ENCODE data around the gene PSAT1.

The PSAT1 gene

DNA sequence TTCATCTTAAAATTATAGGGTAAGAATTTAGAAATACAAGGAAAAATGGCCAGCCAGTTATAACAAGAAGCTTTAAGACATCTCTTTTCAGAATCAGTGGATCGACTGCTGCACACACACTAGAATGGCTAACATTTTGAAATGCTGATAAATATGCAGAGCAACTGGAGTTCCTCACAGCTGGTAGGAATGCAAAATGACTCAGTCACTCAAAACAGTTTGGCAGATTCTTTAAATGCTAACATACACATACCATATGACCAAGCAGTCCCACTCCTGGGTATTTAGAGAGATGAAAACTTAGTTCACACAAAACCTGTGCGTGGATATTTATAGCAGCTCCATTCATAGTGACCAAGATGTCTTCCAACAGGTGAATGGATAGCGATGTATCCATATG lies 23.2 kb upstream of the PSAT1 start:
- Histone ChIP-seq H3K4me3 (ENCODE audit: low read depth in 1 of 2, low read length in 2 of 2) (no peak overlapping the region), H3K4me2 (ENCODE audit: insufficient read depth, low read length) (no peak overlapping the region), H3K79me2 (ENCODE audit: insufficient read depth, low read length) (no peaks in the 10 kb centered on the region), H3K27ac (ENCODE audit: low read length) (no peak overlapping the region), H3K27me3 (ENCODE audit: insufficient read depth, low read length, poor library complexity) (no peaks in the 10 kb centered on the region), H3K36me3 (ENCODE audit: insufficient read depth, low read length) (peaks cover 35% of the 10 kb centered on the region), H3K9ac (ENCODE audit: low read depth, low read length) (no peak overlapping the region), H3K9me3 (ENCODE audit: insufficient read depth, low read length, severe bottlenecking) (no peaks in the 10 kb centered on the region), H3K4me1 (ENCODE audit: insufficient read depth, low read length) (no peaks in the 10 kb centered on the region), H4K20me1 (ENCODE audit: insufficient read depth, low read length) (no peaks in the 10 kb centered on the region), H2AFZ (ENCODE audit: low read depth, low read length) (no peak overlapping the region)
- no peak for ATAC-seq (ENCODE audit: insufficient read depth, low read depth)
- no peak for DNase-seq
- TF ChIP-seq, protein P1, sequence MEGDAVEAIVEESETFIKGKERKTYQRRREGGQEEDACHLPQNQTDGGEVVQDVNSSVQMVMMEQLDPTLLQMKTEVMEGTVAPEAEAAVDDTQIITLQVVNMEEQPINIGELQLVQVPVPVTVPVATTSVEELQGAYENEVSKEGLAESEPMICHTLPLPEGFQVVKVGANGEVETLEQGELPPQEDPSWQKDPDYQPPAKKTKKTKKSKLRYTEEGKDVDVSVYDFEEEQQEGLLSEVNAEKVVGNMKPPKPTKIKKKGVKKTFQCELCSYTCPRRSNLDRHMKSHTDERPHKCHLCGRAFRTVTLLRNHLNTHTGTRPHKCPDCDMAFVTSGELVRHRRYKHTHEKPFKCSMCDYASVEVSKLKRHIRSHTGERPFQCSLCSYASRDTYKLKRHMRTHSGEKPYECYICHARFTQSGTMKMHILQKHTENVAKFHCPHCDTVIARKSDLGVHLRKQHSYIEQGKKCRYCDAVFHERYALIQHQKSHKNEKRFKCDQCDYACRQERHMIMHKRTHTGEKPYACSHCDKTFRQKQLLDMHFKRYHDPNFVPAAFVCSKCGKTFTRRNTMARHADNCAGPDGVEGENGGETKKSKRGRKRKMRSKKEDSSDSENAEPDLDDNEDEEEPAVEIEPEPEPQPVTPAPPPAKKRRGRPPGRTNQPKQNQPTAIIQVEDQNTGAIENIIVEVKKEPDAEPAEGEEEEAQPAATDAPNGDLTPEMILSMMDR (IDR thresholded peaks at IDR 0.05; ENCODE audit: borderline replicate concordance, extremely low read depth, low read length, poor library complexity, severe bottlenecking) = no peak
- no peak for TF ChIP-seq EZH2 (IDR thresholded peaks at IDR 0.05; ENCODE audit: borderline replicate concordance, low read depth, low read length, severe bottlenecking)

DNA sequence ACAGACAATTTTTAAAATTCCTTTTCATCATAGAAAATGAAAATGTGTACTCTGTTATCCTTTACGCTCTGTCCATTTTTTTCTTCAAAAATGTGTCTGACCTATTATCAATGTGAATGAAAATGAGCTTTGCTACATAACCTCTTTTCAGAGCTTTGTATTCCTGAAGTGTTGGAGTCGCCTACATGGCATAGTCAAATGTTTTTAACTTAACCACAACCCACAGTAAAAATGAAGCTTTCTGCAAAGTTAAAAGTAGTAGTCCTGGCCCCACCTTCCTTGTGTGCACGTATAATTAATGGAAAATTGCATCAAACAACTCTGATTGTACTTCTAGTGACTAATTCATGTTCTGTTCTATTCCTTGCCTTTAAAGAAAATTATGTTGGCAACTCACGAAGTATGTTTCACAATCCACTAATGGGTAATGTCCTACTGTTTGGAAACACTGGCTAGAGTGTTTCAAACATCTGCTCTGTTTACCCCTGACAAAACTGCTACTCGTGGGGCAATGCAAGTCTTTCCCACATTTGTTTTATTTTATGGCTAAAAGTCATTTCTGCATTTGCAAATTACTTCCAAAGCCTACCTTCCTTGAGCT lies 18.6 kb upstream of the PSAT1 start:
- H3K9ac ChIP-seq (ENCODE audit: low read depth, low read length) = no peak overlapping the region
- no peak overlapping the region for H3K27ac ChIP-seq (ENCODE audit: low read length)
- no peak for TF ChIP-seq EZH2 (IDR thresholded peaks at IDR 0.05; ENCODE audit: borderline replicate concordance, low read depth, low read length, severe bottlenecking)
- TF ChIP-seq, protein P1 (IDR thresholded peaks at IDR 0.05; ENCODE audit: borderline replicate concordance, extremely low read depth, low read length, poor library complexity, severe bottlenecking) = no peak
- H3K27me3 ChIP-seq (ENCODE audit: insufficient read depth, low read length, poor library complexity) = no peaks in the 10 kb centered on the region
- H2AFZ ChIP-seq (ENCODE audit: low read depth, low read length) = no peak overlapping the region
- H4K20me1 ChIP-seq (ENCODE audit: insufficient read depth, low read length) = no peaks in the 10 kb centered on the region
- DNase-seq = no peak
- ATAC-seq (ENCODE audit: insufficient read depth, low read depth) = no peak
- no peak overlapping the region for H3K4me3 ChIP-seq (ENCODE audit: low read depth in 1 of 2, low read length in 2 of 2)
- H3K9me3 ChIP-seq (ENCODE audit: insufficient read depth, low read length, severe bottlenecking) = no peaks in the 10 kb centered on the region
- no peaks in the 10 kb centered on the region for H3K79me2 ChIP-seq (ENCODE audit: insufficient read depth, low read length)
- peaks cover 5% of the 10 kb centered on the region for H3K36me3 ChIP-seq (ENCODE audit: insufficient read depth, low read length)
- no peaks in the 10 kb centered on the region for H3K4me1 ChIP-seq (ENCODE audit: insufficient read depth, low read length)
- no peak overlapping the region for H3K4me2 ChIP-seq (ENCODE audit: insufficient read depth, low read length)

DNA sequence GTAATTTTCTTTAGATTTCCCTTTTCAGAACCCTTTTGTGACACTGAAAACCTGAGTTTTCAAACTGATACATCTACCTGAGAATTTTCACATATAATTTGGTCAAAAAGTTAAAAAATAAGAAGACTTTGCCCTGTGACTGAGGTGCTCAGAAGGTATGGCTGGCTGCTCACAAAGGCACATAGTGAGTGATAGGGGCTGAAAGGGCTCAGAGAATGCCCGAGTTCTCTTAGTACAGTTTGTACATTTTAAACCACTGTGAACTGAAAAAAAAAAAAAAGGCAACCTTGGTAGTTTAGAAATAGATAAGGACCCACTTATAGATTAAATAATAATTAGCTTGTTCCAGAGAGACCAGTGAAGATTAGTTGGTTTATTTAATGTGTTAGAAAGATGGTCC lies 18.1 kb upstream of the PSAT1 start:
- Histone ChIP-seq H3K27ac (ENCODE audit: low read length) (no peak overlapping the region), H3K4me1 (ENCODE audit: insufficient read depth, low read length) (no peaks in the 10 kb centered on the region), H3K4me3 (ENCODE audit: low read depth in 1 of 2, low read length in 2 of 2) (no peak overlapping the region), H3K9me3 (ENCODE audit: insufficient read depth, low read length, severe bottlenecking) (no peaks in the 10 kb centered on the region), H3K36me3 (ENCODE audit: insufficient read depth, low read length) (peaks cover 4% of the 10 kb centered on the region), H3K27me3 (ENCODE audit: insufficient read depth, low read length, poor library complexity) (no peaks in the 10 kb centered on the region), H4K20me1 (ENCODE audit: insufficient read depth, low read length) (no peaks in the 10 kb centered on the region), H3K4me2 (ENCODE audit: insufficient read depth, low read length) (no peak overlapping the region), H2AFZ (ENCODE audit: low read depth, low read length) (no peak overlapping the region), H3K79me2 (ENCODE audit: insufficient read depth, low read length) (no peaks in the 10 kb centered on the region), H3K9ac (ENCODE audit: low read depth, low read length) (no peak overlapping the region)
- ATAC-seq (ENCODE audit: insufficient read depth, low read depth) = no peak
- TF ChIP-seq, protein P1 (IDR thresholded peaks at IDR 0.05; ENCODE audit: borderline replicate concordance, extremely low read depth, low read length, poor library complexity, severe bottlenecking) = no peak
- no peak for TF ChIP-seq EZH2 (IDR thresholded peaks at IDR 0.05; ENCODE audit: borderline replicate concordance, low read depth, low read length, severe bottlenecking)
- DNase-seq = no peak

All from DND-41 (cell line).